Endothelial cell of umbilical vein (primary cell): ENCODE data around the gene EPAS1. TPM values are rescaled to one million over a fixed set of nuclear protein-coding genes. Genes with fewer than 3 reads are reported as not detected.
A peak's percentile ranks its signal among the peaks of the same experiment; 100 is the strongest.

ENCODE experiments used
- BruUV-seq: library from RNA; stranded (reverse); fragments of 400-500 nt; replicated peaks from 2 replicates; lab custom pipeline; 2021; lab: Mats Ljungman, UMichigan
- CTCF ChIA-PET: fragments of 300-600, 350-600 bp; sonication (Branson Sonifier 250); formaldehyde crosslinking; loops from one replicate; lab custom pipeline; 2021; ENCODE audit warnings: antibody characterized with exemption, inconsistent platforms; lab: Charles Lee
- POLR2A ChIA-PET: fragments of 300-600, 350-600 bp; sonication (Branson Sonifier 250); formaldehyde crosslinking; loops from one replicate; lab custom pipeline; 2021; ENCODE audit warnings: antibody characterized with exemption, inconsistent platforms; lab: Charles Lee
- DNase-seq: peaks from one replicate; pipeline ENCODE4 v3.0.0-alpha.2; 2011; ENCODE audit warnings: low read depth, low spot score
- FAIRE-seq: peaks from 2 replicates; lab custom pipeline; 2011; peaks lifted over from hg19 to GRCh38; lab: Jason Lieb, UNC
- H2AFZ ChIP-seq: 2 replicates; pipeline ENCODE4 v1.6.0; 2012; ENCODE audit warnings: low read depth, low read length, control low read depth, inconsistent platforms
- H3K27ac ChIP-seq: 2 replicates; pipeline ENCODE4 v1.5.1; 2011; ENCODE audit warnings: low read depth, mild to moderate bottlenecking, control low read depth, low read length, moderate library complexity; ENCODE audit not compliant: insufficient read depth
- H3K27me3 ChIP-seq, 2 experiments: 2 replicates each; pipeline versions ENCODE4 v1.6.0 to v1.6.1; 2011; ENCODE audit warnings: low read length in 2 of 2, mixed read lengths in 1 of 2; ENCODE audit not compliant: control insufficient read depth in 2 of 2, insufficient read depth in 2 of 2
- H3K36me3 ChIP-seq, 2 experiments: 2 replicates in 1 of 2; 3 replicates in 1 of 2; pipeline ENCODE4 v1.5.1; 2011; ENCODE audit warnings: low read length in 2 of 2, mild to moderate bottlenecking in 1 of 2, moderate library complexity in 1 of 2; ENCODE audit not compliant: control insufficient read depth in 2 of 2, insufficient read depth in 2 of 2; ENCODE audit errors: extremely low read depth in 1 of 2
- H3K4me1 ChIP-seq: 3 replicates; pipeline ENCODE4 v1.5.1; 2011; ENCODE audit warnings: mild to moderate bottlenecking, low read length; ENCODE audit not compliant: control insufficient read depth, insufficient read depth; ENCODE audit errors: extremely low read depth
- H3K4me2 ChIP-seq: 2 replicates; pipeline ENCODE4 v1.6.1; 2011; ENCODE audit warnings: low read length, control low read depth, mixed read lengths; ENCODE audit not compliant: insufficient read depth
- H3K4me3 ChIP-seq, 3 experiments: fragments of 200-600 bp in 1 of 3; sonication (generic), shearing (Covaris generic) in 1 of 3; replicated peaks in 1 of 3; 2 replicates each; pipeline ENCODE4 v1.5.1; 2011 to 2016; ENCODE audit warnings: control low read depth in 3 of 3, low read length in 3 of 3, mild to moderate bottlenecking in 2 of 3, inconsistent platforms in 1 of 3, low read depth in 1 of 3, moderate library complexity in 1 of 3; ENCODE audit not compliant: insufficient read depth in 1 of 3
- H3K79me2 ChIP-seq: 2 replicates; pipeline ENCODE4 v1.6.0; 2012; ENCODE audit warnings: low read length, inconsistent platforms; ENCODE audit not compliant: control insufficient read depth, insufficient read depth
- H3K9ac ChIP-seq: replicated peaks from 2 replicates; pipeline ENCODE3; 2011; ENCODE audit warnings: low read length, control low read depth; ENCODE audit not compliant: insufficient read depth; ENCODE audit errors: extremely low read depth
- H3K9me1 ChIP-seq: replicated peaks from 3 replicates; pipeline ENCODE4 v1.6.0; 2011; ENCODE audit warnings: mild to moderate bottlenecking, low read length; ENCODE audit not compliant: control insufficient read depth, insufficient read depth; ENCODE audit errors: extremely low read depth
- H3K9me3 ChIP-seq: replicated peaks from 2 replicates; pipeline ENCODE4 v1.5.1; 2012; ENCODE audit warnings: low read length, inconsistent platforms; ENCODE audit not compliant: control insufficient read depth, insufficient read depth
- H4K20me1 ChIP-seq: replicated peaks from 2 replicates; pipeline ENCODE3; 2011; ENCODE audit warnings: mild to moderate bottlenecking, low read length; ENCODE audit not compliant: control insufficient read depth, insufficient read depth; ENCODE audit errors: extremely low read depth
- EZH2 ChIP-seq: IDR thresholded peaks from 2 replicates; pipeline ENCODE4 v1.6.1; 2012; ENCODE audit warnings: borderline replicate concordance, low read depth, mild to moderate bottlenecking, moderate library complexity, low read length, inconsistent platforms; ENCODE audit not compliant: severe bottlenecking
- FOS ChIP-seq: IDR thresholded peaks from 2 replicates; pipeline ENCODE4 v1.6.1; 2011; ENCODE audit warnings: mild to moderate bottlenecking, low read length, moderate library complexity, borderline replicate concordance; ENCODE audit not compliant: insufficient read depth
- GATA2 ChIP-seq: IDR thresholded peaks from 2 replicates; pipeline ENCODE4 v1.7.0; 2011; ENCODE audit warnings: low read depth, mild to moderate bottlenecking, moderate library complexity, mixed read lengths, low read length; ENCODE audit not compliant: insufficient read length, insufficient read depth
- JUN ChIP-seq: IDR thresholded peaks from 2 replicates; pipeline ENCODE4 v1.6.1; 2011; ENCODE audit warnings: borderline replicate concordance, low read depth; ENCODE audit not compliant: insufficient read length, insufficient read depth
- MYC ChIP-seq: IDR thresholded peaks from one replicate; pipeline ENCODE4 v1.6.1; 2011; ENCODE audit warnings: mild to moderate bottlenecking, low read depth, low read length
- POLR2A ChIP-seq: IDR thresholded peaks from 2 replicates; pipeline ENCODE4 v1.6.1; 2012; ENCODE audit warnings: low read depth, mild to moderate bottlenecking, control low read depth, low read length
- POLR2AphosphoS5 ChIP-seq: IDR thresholded peaks from 2 replicates; pipeline ENCODE4 v1.6.1; 2012; ENCODE audit warnings: low read depth, mild to moderate bottlenecking, control low read depth, low read length, moderate library complexity; ENCODE audit not compliant: insufficient read depth
- dilution Hi-C: fragments of 300-500 bp; cut with MboI; formaldehyde crosslinking; loops from one replicate; pipeline ENCODE4 v1.15.0; 2019; ENCODE audit warnings: low sequenced_read_pairs; ENCODE audit not compliant: extremely low pct_ligation_motif_present
- intact Hi-C: fragments of 100-400 bp; cut with micrococcal nuclease; formaldehyde crosslinking; loops from one replicate; pipeline ENCODE4 v1.10.0; 2022
- polyA plus RNA-seq, 4 experiments: library from polyadenylated mRNA; depleted of rRNA in 3 of 4; stranded (reverse) in 3 of 4; unstranded in 1 of 4; fragments of >200 nt; gene quantifications; 2 replicates each; pipeline versions ENCODE4 v1.2.1 to v1.2.3, GENCODE V29; 2011 to 2012; ENCODE audit warnings: missing spikeins in 1 of 4
- total RNA-seq: library from RNA; stranded (reverse); gene quantifications from 2 replicates; pipeline ENCODE4 v1.2.3, GENCODE V29; 2021
- TF ChIP-seq, protein P1 (sequence below), 2 donors: IDR thresholded peaks; 1 replicate in 1 of 2; 2 replicates in 1 of 2; pipeline ENCODE4 v1.5.1; 2011; ENCODE audit warnings: low read length in 2 of 2, mild to moderate bottlenecking in 2 of 2, moderate library complexity in 2 of 2, control low read depth in 1 of 2, inconsistent platforms in 1 of 2, low read depth in 1 of 2; ENCODE audit not compliant: insufficient read depth in 1 of 2; ENCODE audit errors: extremely low read depth in 1 of 2
- TF ChIP-seq, protein P2 (sequence below): IDR thresholded peaks from 2 replicates; pipeline ENCODE4 v1.6.1; 2011; ENCODE audit not compliant: insufficient read depth, insufficient read length

Gene EPAS1
- total and polyA plus RNA-seq, 2 donors (not counting 3 experiments of a cell fraction or from before 2014, with no cell fraction given) = 229 to 374 TPM

DNA sequence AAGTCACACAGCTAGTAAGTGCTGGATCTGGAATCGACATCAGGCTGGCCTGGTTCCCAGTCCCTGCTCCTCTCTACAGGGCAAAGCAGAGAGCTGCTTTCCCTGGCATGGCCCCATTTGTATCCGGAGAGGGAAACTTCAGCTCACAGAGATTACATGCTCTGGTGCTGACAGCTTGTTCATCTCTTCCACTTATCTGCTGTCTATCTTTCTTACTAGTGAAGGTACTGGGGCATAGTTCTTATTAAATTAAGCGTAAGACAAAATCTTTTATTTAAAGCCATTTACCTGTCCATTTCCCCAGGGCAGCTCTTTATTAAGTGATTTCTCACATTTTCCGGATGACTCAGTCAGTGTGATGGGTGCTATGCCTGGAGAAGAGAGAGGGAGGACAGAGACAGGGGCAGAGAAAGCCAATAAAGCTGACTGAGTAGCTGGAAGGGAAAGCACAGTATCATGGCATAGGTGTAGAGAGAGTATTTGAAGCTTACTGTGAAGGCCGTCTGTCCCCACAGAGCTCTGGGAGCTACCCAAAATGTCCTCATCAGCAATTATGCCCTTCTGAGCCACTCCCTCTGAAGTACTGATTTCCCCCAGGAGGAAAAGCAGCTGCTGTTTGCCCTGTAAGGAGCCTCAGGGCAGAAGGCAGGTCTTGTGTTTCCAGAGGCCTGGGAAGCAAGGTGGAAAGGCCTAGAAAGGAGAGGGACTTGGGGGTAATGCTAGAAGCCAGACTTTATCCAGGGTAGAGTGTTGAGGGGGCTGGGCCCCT, 44.1 kb upstream of the EPAS1 start:
- H3K9me1 ChIP-seq = no peaks in the 10 kb centered on the region
- no peak overlapping the region for H3K4me2 ChIP-seq
- no peaks in the 10 kb centered on the region for H3K27me3 ChIP-seq
- intact Hi-C loops = no loop called here
- no peak overlapping the region for H2AFZ ChIP-seq
- H3K9me3 ChIP-seq = no peaks in the 10 kb centered on the region
- no TSS peak for BruUV-seq
- no peaks in the 10 kb centered on the region for H3K79me2 ChIP-seq
- no peak overlapping the region for H3K4me3 ChIP-seq
- H4K20me1 ChIP-seq = no peaks in the 10 kb centered on the region
- DNase-seq (peak; percentile 74), FAIRE-seq (no peak)
- no peak overlapping the region for H3K27ac ChIP-seq
- no peak overlapping the region for H3K9ac ChIP-seq
- ChIA-PET CTCF (interaction anchor here (0.8 to 2.2 kb wide), 4 partner anchors 16 to 190 kb away, joined by 3 to 11 read pairs (median 4); no protein-coding TSS in a partner anchor), POLR2A (interaction anchor here (1.4 to 2.0 kb wide), 2 partner anchors 25 to 44 kb away, joined by 3 to 9 read pairs; partner anchors contain the start of gene EPAS1)
- dilution Hi-C loops = no loop called here
- peak; percentile 32 for TF ChIP-seq JUN
- TF ChIP-seq, protein P1, sequence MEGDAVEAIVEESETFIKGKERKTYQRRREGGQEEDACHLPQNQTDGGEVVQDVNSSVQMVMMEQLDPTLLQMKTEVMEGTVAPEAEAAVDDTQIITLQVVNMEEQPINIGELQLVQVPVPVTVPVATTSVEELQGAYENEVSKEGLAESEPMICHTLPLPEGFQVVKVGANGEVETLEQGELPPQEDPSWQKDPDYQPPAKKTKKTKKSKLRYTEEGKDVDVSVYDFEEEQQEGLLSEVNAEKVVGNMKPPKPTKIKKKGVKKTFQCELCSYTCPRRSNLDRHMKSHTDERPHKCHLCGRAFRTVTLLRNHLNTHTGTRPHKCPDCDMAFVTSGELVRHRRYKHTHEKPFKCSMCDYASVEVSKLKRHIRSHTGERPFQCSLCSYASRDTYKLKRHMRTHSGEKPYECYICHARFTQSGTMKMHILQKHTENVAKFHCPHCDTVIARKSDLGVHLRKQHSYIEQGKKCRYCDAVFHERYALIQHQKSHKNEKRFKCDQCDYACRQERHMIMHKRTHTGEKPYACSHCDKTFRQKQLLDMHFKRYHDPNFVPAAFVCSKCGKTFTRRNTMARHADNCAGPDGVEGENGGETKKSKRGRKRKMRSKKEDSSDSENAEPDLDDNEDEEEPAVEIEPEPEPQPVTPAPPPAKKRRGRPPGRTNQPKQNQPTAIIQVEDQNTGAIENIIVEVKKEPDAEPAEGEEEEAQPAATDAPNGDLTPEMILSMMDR (IDR thresholded peaks at IDR 0.05; ENCODE audit: extremely low read depth in 1 of 2, insufficient read depth in 1 of 2, low read depth in 1 of 2, low read length in 2 of 2) = no peak
- TF ChIP-seq POLR2AphosphoS5 = no peak
- H3K36me3 ChIP-seq = no peaks in the 10 kb centered on the region
- H3K4me1 ChIP-seq = peaks cover 22% of the 10 kb centered on the region

DNA sequence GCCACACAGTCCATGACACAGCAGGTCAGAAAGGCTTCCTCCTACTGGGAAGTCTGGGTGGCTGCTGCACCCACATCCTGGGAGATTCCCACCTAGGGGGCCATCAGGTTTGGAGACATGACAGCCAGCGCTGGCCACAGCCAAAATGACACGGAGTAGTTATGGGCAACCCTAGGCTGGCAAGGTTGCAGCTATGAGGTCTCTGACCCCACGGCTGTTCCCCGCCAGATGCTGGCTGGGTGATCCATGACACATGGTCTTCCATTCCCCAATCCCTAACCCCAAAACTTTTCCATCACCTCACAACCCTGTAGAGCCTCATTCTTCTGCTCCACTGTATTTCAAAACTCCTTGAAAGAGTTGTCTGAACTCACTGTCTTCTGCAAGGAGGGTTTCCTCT, 42.7 kb upstream of the EPAS1 start:
- BruUV-seq = no TSS peak
- intact Hi-C loops (no loop called here), dilution Hi-C loops (no loop called here)
- no peaks in the 10 kb centered on the region for H3K36me3 ChIP-seq
- H3K27ac ChIP-seq = no peak overlapping the region
- no peak for FAIRE-seq
- H3K27me3 ChIP-seq = no peaks in the 10 kb centered on the region
- no peak for DNase-seq
- H3K9me3 ChIP-seq = no peaks in the 10 kb centered on the region
- no peaks in the 10 kb centered on the region for H3K9me1 ChIP-seq
- ChIA-PET CTCF (no interaction called here), POLR2A (no interaction called here)
- H2AFZ ChIP-seq = no peak overlapping the region
- no peaks in the 10 kb centered on the region for H4K20me1 ChIP-seq
- no peak overlapping the region for H3K4me2 ChIP-seq
- no peaks in the 10 kb centered on the region for H3K79me2 ChIP-seq
- TF ChIP-seq JUN = no peak
- TF ChIP-seq GATA2 = no peak
- TF ChIP-seq, protein P1 (IDR thresholded peaks at IDR 0.05; ENCODE audit: extremely low read depth in 1 of 2, insufficient read depth in 1 of 2, low read depth in 1 of 2, low read length in 2 of 2) = no peak
- TF ChIP-seq EZH2 = no peak
- TF ChIP-seq, protein P2, sequence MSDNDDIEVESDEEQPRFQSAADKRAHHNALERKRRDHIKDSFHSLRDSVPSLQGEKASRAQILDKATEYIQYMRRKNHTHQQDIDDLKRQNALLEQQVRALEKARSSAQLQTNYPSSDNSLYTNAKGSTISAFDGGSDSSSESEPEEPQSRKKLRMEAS = no peak
- TF ChIP-seq MYC = no peak
- no peak for TF ChIP-seq FOS
- TF ChIP-seq POLR2AphosphoS5 = no peak
- no peak for TF ChIP-seq POLR2A
- H3K9ac ChIP-seq = no peak overlapping the region
- H3K4me3 ChIP-seq = no peak overlapping the region
- H3K4me1 ChIP-seq = peaks cover 31% of the 10 kb centered on the region
